Measurements from ENCODE around the gene LHX8.

Gene LHX8

GRCh38 chr1:75132812-75133619 lies 1.2 kb upstream of the LHX8 start:
- no peak for DNase-seq (ENCODE audit: low read depth)
- TF ChIP-seq CTCF (conservative IDR thresholded peaks at IDR 0.05; ENCODE audit: low read depth, low read length), result no peak
- no peak overlapping the region for H3K4me3 ChIP-seq (ENCODE audit: low read length)

GRCh38 chr1:75134647-75135572 lies 722 bp downstream of the LHX8 start:
- TF ChIP-seq CTCF (conservative IDR thresholded peaks at IDR 0.05; ENCODE audit: low read depth, low read length), result no peak
- H3K4me3 ChIP-seq (ENCODE audit: low read length), result no peak overlapping the region
- no peak for DNase-seq (ENCODE audit: low read depth)

GRCh38 chr1:75135573-75136194 lies 1.5 kb downstream of the LHX8 start:
- no peak overlapping the region for H3K4me3 ChIP-seq (ENCODE audit: low read length)
- DNase-seq (ENCODE audit: low read depth), result no peak
- TF ChIP-seq CTCF (conservative IDR thresholded peaks at IDR 0.05; ENCODE audit: low read depth, low read length), result no peak

- no peak overlapping the region for H3K4me3 ChIP-seq (ENCODE audit: low read length)
- no peak for TF ChIP-seq CTCF (conservative IDR thresholded peaks at IDR 0.05; ENCODE audit: low read depth, low read length)
- DNase-seq (ENCODE audit: low read depth), result no peak
Measured at GRCh38 chr1:75136195-75136815, 2.1 kb downstream of the LHX8 start.

- no peak for TF ChIP-seq CTCF (conservative IDR thresholded peaks at IDR 0.05; ENCODE audit: low read depth, low read length)
- DNase-seq (ENCODE audit: low read depth), result no peak
- H3K4me3 ChIP-seq (ENCODE audit: low read length), result no peak overlapping the region
Measured at GRCh38 chr1:75136921-75137641, 2.9 kb downstream of the LHX8 start.

- no peak overlapping the region for H3K4me3 ChIP-seq (ENCODE audit: low read length)
- no peak for DNase-seq (ENCODE audit: low read depth)
- TF ChIP-seq CTCF (conservative IDR thresholded peaks at IDR 0.05; ENCODE audit: low read depth, low read length), result no peak
Measured at GRCh38 chr1:75152092-75152491, 17.9 kb downstream of the LHX8 start.

All from retinal pigment epithelial cell (primary cell).